ENCODE results near the gene SEH1L.
A peak's percentile ranks its signal among the peaks of the same experiment; 100 is the strongest.

SEH1L gene

DNA sequence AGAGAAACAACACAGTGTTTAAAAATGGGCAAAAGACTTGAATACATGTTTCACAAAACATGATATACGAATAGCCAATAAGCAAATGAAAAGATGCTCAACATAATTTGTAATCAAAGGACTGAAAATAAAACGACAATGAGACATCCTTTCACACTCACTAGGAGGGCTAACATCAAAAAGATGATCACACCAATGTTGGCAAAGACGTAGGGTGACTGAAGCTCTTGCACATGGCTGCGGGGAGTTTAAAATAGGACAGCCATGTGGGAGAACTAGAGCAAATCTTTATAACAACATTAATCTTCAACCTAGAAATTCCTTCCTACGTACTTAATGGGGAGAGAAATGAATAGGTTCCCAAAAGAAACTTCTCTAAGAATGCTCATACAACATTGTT lies 19.2 kb upstream of the SEH1L start:
- DNase-seq (ENCODE audit: low read depth): no peak

DNA sequence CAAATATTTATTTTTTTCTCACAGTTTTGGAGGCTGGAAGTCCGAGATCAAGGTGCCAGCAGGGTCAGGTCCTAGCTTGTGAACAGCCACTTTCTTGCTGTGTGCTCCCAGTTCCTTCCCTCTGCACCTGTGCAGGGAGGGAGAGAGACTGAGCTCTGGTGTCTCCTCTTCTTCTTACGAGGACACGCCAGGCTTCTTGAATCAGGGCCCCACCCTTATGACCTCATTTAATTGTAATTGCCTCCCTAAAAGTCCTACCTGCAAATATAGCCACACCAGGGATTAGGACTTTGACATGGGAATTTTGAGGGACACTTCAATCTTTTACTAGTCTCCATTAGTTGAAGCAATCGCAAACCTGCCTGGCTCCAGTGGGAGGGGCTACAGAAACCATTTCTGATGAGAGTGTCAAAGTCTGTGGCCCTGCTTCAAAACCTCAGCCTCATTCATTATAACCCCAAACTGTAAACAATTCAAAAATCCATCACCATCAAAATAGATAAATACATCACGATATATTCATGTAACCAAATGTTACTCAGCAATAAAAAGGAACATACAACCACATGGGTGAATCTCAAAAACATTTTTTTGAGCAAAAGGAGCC lies 18.2 kb upstream of the SEH1L start:
- H3K4me3 ChIP-seq (ENCODE audit: control insufficient read depth, low read depth, low read length): no peak overlapping the region
- no peak for DNase-seq (ENCODE audit: low read depth)
- TF ChIP-seq, protein P1, sequence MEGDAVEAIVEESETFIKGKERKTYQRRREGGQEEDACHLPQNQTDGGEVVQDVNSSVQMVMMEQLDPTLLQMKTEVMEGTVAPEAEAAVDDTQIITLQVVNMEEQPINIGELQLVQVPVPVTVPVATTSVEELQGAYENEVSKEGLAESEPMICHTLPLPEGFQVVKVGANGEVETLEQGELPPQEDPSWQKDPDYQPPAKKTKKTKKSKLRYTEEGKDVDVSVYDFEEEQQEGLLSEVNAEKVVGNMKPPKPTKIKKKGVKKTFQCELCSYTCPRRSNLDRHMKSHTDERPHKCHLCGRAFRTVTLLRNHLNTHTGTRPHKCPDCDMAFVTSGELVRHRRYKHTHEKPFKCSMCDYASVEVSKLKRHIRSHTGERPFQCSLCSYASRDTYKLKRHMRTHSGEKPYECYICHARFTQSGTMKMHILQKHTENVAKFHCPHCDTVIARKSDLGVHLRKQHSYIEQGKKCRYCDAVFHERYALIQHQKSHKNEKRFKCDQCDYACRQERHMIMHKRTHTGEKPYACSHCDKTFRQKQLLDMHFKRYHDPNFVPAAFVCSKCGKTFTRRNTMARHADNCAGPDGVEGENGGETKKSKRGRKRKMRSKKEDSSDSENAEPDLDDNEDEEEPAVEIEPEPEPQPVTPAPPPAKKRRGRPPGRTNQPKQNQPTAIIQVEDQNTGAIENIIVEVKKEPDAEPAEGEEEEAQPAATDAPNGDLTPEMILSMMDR (IDR thresholded peaks at IDR 0.05; ENCODE audit: control insufficient read depth, insufficient read depth, low read depth, low read length, missing control alignments): no peak

More for the DNA sequence above, 19.2 kb upstream of the SEH1L start:
- TF ChIP-seq, protein P1 (IDR thresholded peaks at IDR 0.05; ENCODE audit: control insufficient read depth, insufficient read depth, low read depth, low read length, missing control alignments): no peak
- no peak overlapping the region for H3K4me3 ChIP-seq (ENCODE audit: control insufficient read depth, low read depth, low read length)

DNA sequence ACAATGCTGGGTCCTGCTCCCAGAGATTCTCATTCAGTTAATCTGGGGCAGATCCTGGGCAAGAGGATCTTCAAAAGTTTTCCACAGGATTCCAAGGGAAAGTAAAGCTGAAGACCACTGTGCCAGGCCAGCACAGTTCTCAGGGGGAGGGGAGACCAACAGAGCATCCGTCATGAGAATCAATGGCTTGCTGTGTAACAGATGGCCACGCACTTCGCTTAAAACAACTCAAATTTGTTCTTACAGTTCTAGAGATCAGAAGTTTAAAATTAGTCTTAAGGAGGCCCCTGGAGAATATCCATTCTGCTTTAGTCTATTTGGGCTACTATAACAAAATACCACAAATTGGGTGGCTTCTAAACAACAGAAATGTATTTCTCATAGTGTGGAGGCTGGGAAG lies 17.4 kb upstream of the SEH1L start:
- DNase-seq (ENCODE audit: low read depth): no peak
- H3K4me3 ChIP-seq (ENCODE audit: control insufficient read depth, low read depth, low read length): no peak overlapping the region
- TF ChIP-seq, protein P1 (IDR thresholded peaks at IDR 0.05; ENCODE audit: control insufficient read depth, insufficient read depth, low read depth, low read length, missing control alignments): no peak

DNA sequence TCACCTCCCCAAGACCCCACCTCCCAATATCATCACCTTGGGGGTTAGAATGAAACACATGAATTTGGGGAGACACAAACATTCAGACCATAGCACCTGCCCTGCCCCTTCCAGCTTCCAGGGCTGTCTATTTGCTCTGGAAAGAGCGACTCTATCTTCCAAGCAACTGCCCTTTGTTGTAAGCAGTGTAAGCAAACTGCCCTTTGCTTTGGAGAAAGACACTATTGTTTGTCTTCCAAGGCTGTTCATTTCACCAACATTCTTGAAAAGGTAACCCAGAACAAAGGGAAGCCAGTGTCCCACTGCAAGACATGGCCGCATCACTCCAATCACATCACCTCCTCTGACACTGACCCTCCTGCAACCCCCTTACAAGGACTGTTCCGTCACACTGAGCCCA lies 16.9 kb upstream of the SEH1L start:
- H3K4me3 ChIP-seq (ENCODE audit: control insufficient read depth, low read depth, low read length): no peak overlapping the region
- TF ChIP-seq, protein P1 (IDR thresholded peaks at IDR 0.05; ENCODE audit: control insufficient read depth, insufficient read depth, low read depth, low read length, missing control alignments): no peak
- no peak for DNase-seq (ENCODE audit: low read depth)

DNA sequence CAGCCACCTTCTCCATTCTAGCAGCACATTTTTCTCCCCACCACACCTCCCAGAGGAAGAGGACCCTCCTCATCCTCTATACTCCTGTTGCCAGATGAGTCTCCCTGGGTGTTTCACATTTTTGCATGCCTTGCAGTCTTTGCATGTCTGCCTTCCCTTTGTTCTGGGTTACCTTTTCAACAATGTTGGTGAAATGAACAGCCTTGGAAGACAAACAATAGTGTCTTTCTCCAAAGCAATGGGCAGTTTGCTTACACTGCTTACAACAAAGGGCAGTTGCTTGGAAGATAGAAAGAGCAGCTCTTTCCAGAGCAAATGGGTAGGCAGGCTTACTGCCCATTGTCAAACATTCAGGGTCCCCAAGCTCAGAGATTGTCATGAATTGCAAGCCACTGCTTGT lies 14.5 kb upstream of the SEH1L start:
- TF ChIP-seq, protein P1 (IDR thresholded peaks at IDR 0.05; ENCODE audit: control insufficient read depth, insufficient read depth, low read depth, low read length, missing control alignments): no peak
- H3K4me3 ChIP-seq (ENCODE audit: control insufficient read depth, low read depth, low read length): no peak overlapping the region
- DNase-seq (ENCODE audit: low read depth): no peak

DNA sequence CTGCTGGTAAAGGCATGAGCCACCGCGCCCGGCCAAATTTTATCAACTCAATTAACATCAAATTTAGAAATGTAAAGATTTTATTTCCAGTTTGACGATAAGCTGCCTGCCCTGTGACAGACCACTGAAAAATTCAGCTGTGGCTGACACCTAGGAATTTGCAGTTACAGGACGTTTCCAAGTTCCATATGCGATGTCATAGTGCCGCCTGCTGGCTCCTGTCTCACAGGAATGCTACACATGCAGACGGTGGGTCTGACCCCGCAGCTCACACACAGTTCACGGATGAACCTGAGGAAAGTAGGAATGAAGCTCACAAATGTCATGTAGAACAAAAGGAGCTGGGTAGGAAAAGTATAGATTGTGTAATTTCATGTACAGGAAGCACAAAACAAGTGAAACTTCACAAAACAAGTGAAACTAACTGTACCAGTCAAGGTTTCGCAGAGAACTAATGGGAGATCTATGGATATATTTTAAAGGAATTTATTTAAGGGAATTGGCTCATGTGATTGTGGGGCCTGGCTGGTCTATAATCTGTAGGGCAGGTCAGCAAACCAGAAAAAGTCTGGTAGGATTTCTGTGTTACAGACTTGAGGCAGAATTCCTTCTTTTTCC lies 13.2 kb upstream of the SEH1L start:
- TF ChIP-seq, protein P1 (IDR thresholded peaks at IDR 0.05; ENCODE audit: control insufficient read depth, insufficient read depth, low read depth, low read length, missing control alignments): peak; percentile 94
- DNase-seq (ENCODE audit: low read depth): peak; percentile 42
- no peak overlapping the region for H3K4me3 ChIP-seq (ENCODE audit: control insufficient read depth, low read depth, low read length)

Measured in AG09309 (cell line).